Sigmoid colon (tissue), 7 donors: ENCODE measurements around the gene COPA. TPM values are rescaled to one million over a fixed set of nuclear protein-coding genes. Genes with fewer than 3 reads are reported as not detected.
"Not testable (repeated sequence)": the region's sequence is repeated elsewhere in the genome, so short reads cannot be mapped to it uniquely, and the experiment has no call there.

ENCODE experiments used
- DNase-seq: peaks from one replicate; pipeline ENCODE4 v3.0.0-alpha.2; 2019
- H3K27ac ChIP-seq, 4 donors: fragments of 200-600 bp; sonication (generic); one replicate each; pipeline ENCODE4 v1.5.1; 2016 to 2019; ENCODE audit warnings: mild to moderate bottlenecking in 1 of 4
- H3K27me3 ChIP-seq, 3 donors: fragments of 200-600 bp; sonication (generic); one replicate each; pipeline ENCODE4 v1.5.1; 2019; ENCODE audit warnings: mild to moderate bottlenecking in 1 of 3
- H3K36me3 ChIP-seq, 4 donors: fragments of 200-600 bp; sonication (generic); one replicate each; pipeline ENCODE4 v1.5.1; 2016 to 2019
- H3K4me1 ChIP-seq, 4 donors: fragments of 200-600 bp; sonication (generic); one replicate each; pipeline ENCODE4 v1.5.1; 2017 to 2019
- H3K4me3 ChIP-seq, 4 donors: fragments of 200-600 bp; sonication (generic); one replicate each; pipeline ENCODE4 v1.5.1; 2017 to 2019; ENCODE audit warnings: mild to moderate bottlenecking in 2 of 4, moderate library complexity in 1 of 4
- H3K9me3 ChIP-seq, 4 donors: fragments of 200-600 bp in 3 of 4; sonication (generic) in 3 of 4; one replicate each; pipeline versions ENCODE4 v1.5.1 to v1.6.1; 2013 to 2019
- CTCF ChIP-seq, 4 experiments: fragments of 450-650 bp in 3 of 4; fragments of 200-600 bp in 1 of 4; IDR thresholded peaks; one replicate each; pipeline ENCODE4 v1.5.1; 2016 to 2019; ENCODE audit warnings: antibody characterized with exemption in 4 of 4, mild to moderate bottlenecking in 3 of 4, moderate library complexity in 2 of 4
- EP300 ChIP-seq, 4 donors: sonication (generic); formaldehyde crosslinking; IDR thresholded peaks; one replicate each; pipeline ENCODE4 v1.6.1; 2017; ENCODE audit warnings: antibody characterized with exemption in 4 of 4
- POLR2A ChIP-seq, 2 donors: fragments of 450-650 bp; IDR thresholded peaks; one replicate each; pipeline ENCODE4 v1.6.1; 2016; ENCODE audit warnings: antibody characterized with exemption in 2 of 2, mild to moderate bottlenecking in 2 of 2, moderate library complexity in 2 of 2
- POLR2AphosphoS5 ChIP-seq, 4 donors: sonication (generic); formaldehyde crosslinking; IDR thresholded peaks; one replicate each; pipeline ENCODE4 v1.6.1; 2017; ENCODE audit warnings: antibody characterized with exemption in 4 of 4
- WGBS, 2 donors: extraction: QIAGEN DNeasy Blood & Tissue Kit; methylation state at CpG; one replicate each; pipeline ENCODE4 v1.1.7; 2013; 5-methylcytosine and 5-hydroxymethylcytosine counted together
- intact Hi-C: fragments of 100-400 bp; cut with DNase I; formaldehyde crosslinking; loops from one replicate; pipeline ENCODE4 v1.15.1; 2023
- polyA plus RNA-seq, 3 donors: library from polyadenylated mRNA; stranded (reverse); fragments of 200-250 nt; gene quantifications; one replicate each; pipeline ENCODE4 v1.2.3, GENCODE V29; 2013
- total RNA-seq, 4 donors: library from RNA; depleted of rRNA; stranded (reverse); fragments of >200 nt; gene quantifications; one replicate each; pipeline ENCODE4 v1.1.0, GENCODE V29; 2016
- donor health status: healthy with polysubstance abuse.
- donor health status: Bipolar disorder and iron deficiency.
- donor health status: healthy.

The COPA gene
- total and polyA plus RNA-seq, 7 donors, result 62.5 to 117 (median 93.8) TPM

DNA sequence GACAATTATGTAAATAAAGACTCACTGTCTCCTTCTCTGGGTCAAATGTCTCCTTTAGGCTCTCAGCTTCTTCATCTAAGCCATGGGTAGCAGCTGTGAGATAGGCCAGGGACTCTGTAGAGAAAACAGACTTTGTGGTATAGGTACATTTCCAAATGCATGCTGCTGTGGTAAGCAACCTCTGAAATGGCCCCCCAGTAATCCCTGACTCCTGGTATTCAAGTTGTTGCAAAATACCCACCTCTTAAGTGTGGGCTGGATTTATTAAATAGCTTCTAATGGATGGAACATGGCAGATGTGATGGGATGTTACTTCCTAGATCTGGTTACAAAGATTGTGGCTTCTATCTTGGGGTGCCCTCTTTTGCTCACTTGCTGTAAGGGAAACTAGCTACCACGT is 47.0 kb downstream of the COPA start:
- 96 to 97% methylated on average over 1 of the region's 1 CpG for WGBS, 2 donors
- H3K9me3 ChIP-seq, result no peaks in the 10 kb centered on the region
- no peak for DNase-seq
- H3K27me3 ChIP-seq, result no peaks in the 10 kb centered on the region
- H3K4me1 ChIP-seq, result peaks cover 0 to 2% (median 2%) of the 10 kb centered on the region in 4 donors
- H3K27ac ChIP-seq, result no peak overlapping the region
- intact Hi-C loops, result no loop called here
- no peak overlapping the region for H3K4me3 ChIP-seq
- peaks cover 33 to 100% (median 85%) of the 10 kb centered on the region in 4 donors for H3K36me3 ChIP-seq
- no peak for TF ChIP-seq EP300 (IDR thresholded peaks at IDR 0.05)
- no peak for TF ChIP-seq POLR2AphosphoS5 (IDR thresholded peaks at IDR 0.05)
- no peak for TF ChIP-seq CTCF (IDR thresholded peaks at IDR 0.05)
- TF ChIP-seq POLR2A (IDR thresholded peaks at IDR 0.05), result no peak

- Histone ChIP-seq H3K4me3 (no peak overlapping the region), H3K4me1 (peaks cover 0 to 4% (median 2%) of the 10 kb centered on the region in 4 donors), H3K9me3 (no peaks in the 10 kb centered on the region), H3K27ac (no peak overlapping the region), H3K36me3 (peaks cover 38 to 100% (median 89%) of the 10 kb centered on the region in 4 donors), H3K27me3 (no peaks in the 10 kb centered on the region)
- WGBS, 2 donors, result 90 to 91% methylated on average over 8 of the region's 8 CpGs
- intact Hi-C loops, result loop anchor here (5.0 kb wide), 1 partner anchor 44 kb away; no protein-coding TSS in a partner anchor
- no peak for DNase-seq
- TF ChIP-seq POLR2AphosphoS5 (IDR thresholded peaks at IDR 0.05) (no peak), CTCF (IDR thresholded peaks at IDR 0.05) (no peak), EP300 (IDR thresholded peaks at IDR 0.05) (no peak), POLR2A (IDR thresholded peaks at IDR 0.05) (no peak)
Observed at GRCh38 chr1:160293020-160293968, 49.8 kb downstream of the COPA start.

GRCh38 chr1:160291248-160292220 is 51.5 kb downstream of the COPA start:
- 41 to 54% methylated on average over 11 of the region's 11 CpGs for whole genome bisulfite sequencing, 2 donors
- H3K27ac ChIP-seq, result peak overlapping the region in 2 of 4 donors; percentile 29 to 47

DNA sequence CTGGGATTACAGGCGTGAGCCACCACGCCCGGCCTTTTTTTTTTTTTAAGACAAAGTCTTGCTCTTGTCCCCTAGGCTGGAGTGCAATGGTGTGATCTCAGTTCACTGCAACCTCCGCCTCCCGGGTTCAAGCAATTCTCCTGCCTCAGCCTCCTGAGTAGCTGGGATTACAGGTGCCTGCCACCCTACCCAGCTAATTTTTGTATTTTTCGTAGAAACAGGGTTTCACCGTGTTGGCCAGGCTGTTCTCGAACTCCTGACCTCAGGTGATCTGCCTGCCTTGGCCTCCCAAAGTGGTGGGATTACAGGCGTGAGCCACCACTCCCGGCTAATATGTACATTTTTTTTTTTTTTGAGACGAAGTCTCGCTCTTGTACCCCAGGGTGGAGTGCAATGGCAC is 55.3 kb downstream of the COPA start:
- H3K4me3 ChIP-seq, DNase-seq, H3K9me3 ChIP-seq, intact Hi-C loops, H3K27ac ChIP-seq, H3K27me3 ChIP-seq: not testable (repeated sequence)
- 93 to 95% methylated on average over 12 of the region's 12 CpGs for WGBS, 2 donors
- H3K4me1 ChIP-seq, result peaks cover 0 to 26% (median 22%) of the 10 kb centered on the region in 4 donors
- H3K36me3 ChIP-seq, result peaks cover 12 to 50% (median 36%) of the 10 kb centered on the region in 4 donors

More at GRCh38 chr1:160291248-160292220, 51.5 kb downstream of the COPA start:
- TF ChIP-seq POLR2A (IDR thresholded peaks at IDR 0.05) (no peak), CTCF (IDR thresholded peaks at IDR 0.05) (peak; percentile 73 to 88 (median 77)), POLR2AphosphoS5 (IDR thresholded peaks at IDR 0.05) (peak in 1 of 4 donors; percentile 28), EP300 (IDR thresholded peaks at IDR 0.05) (no peak)
- Histone ChIP-seq H3K27me3 (no peaks in the 10 kb centered on the region), H3K4me1 (peaks cover 0 to 4% (median 2%) of the 10 kb centered on the region in 4 donors), H3K9me3 (no peaks in the 10 kb centered on the region), H3K36me3 (peaks cover 24 to 84% (median 71%) of the 10 kb centered on the region in 4 donors), H3K4me3 (no peak overlapping the region)
- intact Hi-C loops, result loop anchor here (2.0 to 5.0 kb wide), 3 partner anchors 46 to 191 kb away; no protein-coding TSS in a partner anchor
- peak; percentile 81 for DNase-seq
